SK-N-SH (cell line): ENCODE measurements around the gene UPF2.

Source experiments
- CHD2 ChIP-seq: fragments of 150-350 bp; IDR thresholded peaks from 2 replicates; pipeline ENCODE4 v1.6.1; 2018; ENCODE audit warnings: low read length; ENCODE audit not compliant: partially characterized antibody
- EZH2phosphoT487 ChIP-seq: fragments of 200-600 bp; sonication (generic); IDR thresholded peaks from 2 replicates; pipeline ENCODE4 v1.6.1; 2017; ENCODE audit warnings: low read depth, mixed run types, mild to moderate bottlenecking, antibody characterized with exemption, moderate library complexity, borderline replicate concordance
- JUND ChIP-seq: IDR thresholded peaks from 2 replicates; pipeline ENCODE4 v1.4.0; 2012
- NFIC ChIP-seq: IDR thresholded peaks from 2 replicates; pipeline ENCODE4 v1.4.0; 2012; ENCODE audit warnings: borderline replicate concordance
- NRF1 ChIP-seq: IDR thresholded peaks from 2 replicates; pipeline ENCODE4 v1.6.1; 2012; ENCODE audit warnings: low read depth, mild to moderate bottlenecking, low read length
- POLR2AphosphoS5 ChIP-seq: IDR thresholded peaks from 2 replicates; pipeline ENCODE4 v1.6.1; 2012; ENCODE audit warnings: low read depth, low read length
- RXRA ChIP-seq: IDR thresholded peaks from 2 replicates; pipeline ENCODE4 v1.4.0; 2012; ENCODE audit warnings: low read depth, mild to moderate bottlenecking, borderline replicate concordance
- SIN3A ChIP-seq: IDR thresholded peaks from 2 replicates; pipeline ENCODE4 v1.6.1; 2012; ENCODE audit warnings: low read depth, mild to moderate bottlenecking, low read length, moderate library complexity, borderline replicate concordance
- TF ChIP-seq, protein P1 (sequence below): fragments of 200-600 bp; sonication (generic); IDR thresholded peaks from 2 replicates; pipeline ENCODE4 v1.6.1; 2017; ENCODE audit warnings: antibody characterized with exemption, mild to moderate bottlenecking, moderate library complexity
- TF ChIP-seq, protein P2 (sequence below): fragments of 150-350 bp; IDR thresholded peaks from 2 replicates; pipeline ENCODE4 v1.6.1; 2017; ENCODE audit warnings: antibody characterized with exemption, low read length, low read depth, borderline replicate concordance
- TF ChIP-seq, protein P3 (sequence below): IDR thresholded peaks from 2 replicates; pipeline ENCODE4 v1.6.1; 2012; ENCODE audit warnings: mild to moderate bottlenecking, low read depth, low read length, moderate library complexity
- TF ChIP-seq, protein P4 (sequence below): IDR thresholded peaks from 2 replicates; pipeline ENCODE4 v1.4.0; 2012; ENCODE audit warnings: low read depth, borderline replicate concordance

DNA sequence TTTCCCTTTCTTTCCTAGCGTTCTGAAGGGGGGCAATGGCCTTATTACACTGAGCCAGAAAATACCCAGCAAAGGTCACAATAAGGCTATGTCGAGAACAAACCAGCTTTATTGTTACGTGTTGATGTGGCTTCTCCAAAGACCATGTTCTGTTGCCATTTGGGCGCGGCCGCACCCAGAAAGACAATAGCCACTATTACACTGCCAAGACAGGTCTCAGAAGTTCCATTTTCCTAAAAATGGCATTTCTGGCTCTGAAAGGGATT, 141.6 kb downstream of the UPF2 start:
- TF ChIP-seq, protein P1, sequence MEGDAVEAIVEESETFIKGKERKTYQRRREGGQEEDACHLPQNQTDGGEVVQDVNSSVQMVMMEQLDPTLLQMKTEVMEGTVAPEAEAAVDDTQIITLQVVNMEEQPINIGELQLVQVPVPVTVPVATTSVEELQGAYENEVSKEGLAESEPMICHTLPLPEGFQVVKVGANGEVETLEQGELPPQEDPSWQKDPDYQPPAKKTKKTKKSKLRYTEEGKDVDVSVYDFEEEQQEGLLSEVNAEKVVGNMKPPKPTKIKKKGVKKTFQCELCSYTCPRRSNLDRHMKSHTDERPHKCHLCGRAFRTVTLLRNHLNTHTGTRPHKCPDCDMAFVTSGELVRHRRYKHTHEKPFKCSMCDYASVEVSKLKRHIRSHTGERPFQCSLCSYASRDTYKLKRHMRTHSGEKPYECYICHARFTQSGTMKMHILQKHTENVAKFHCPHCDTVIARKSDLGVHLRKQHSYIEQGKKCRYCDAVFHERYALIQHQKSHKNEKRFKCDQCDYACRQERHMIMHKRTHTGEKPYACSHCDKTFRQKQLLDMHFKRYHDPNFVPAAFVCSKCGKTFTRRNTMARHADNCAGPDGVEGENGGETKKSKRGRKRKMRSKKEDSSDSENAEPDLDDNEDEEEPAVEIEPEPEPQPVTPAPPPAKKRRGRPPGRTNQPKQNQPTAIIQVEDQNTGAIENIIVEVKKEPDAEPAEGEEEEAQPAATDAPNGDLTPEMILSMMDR: no peak
- TF ChIP-seq, protein P2, sequence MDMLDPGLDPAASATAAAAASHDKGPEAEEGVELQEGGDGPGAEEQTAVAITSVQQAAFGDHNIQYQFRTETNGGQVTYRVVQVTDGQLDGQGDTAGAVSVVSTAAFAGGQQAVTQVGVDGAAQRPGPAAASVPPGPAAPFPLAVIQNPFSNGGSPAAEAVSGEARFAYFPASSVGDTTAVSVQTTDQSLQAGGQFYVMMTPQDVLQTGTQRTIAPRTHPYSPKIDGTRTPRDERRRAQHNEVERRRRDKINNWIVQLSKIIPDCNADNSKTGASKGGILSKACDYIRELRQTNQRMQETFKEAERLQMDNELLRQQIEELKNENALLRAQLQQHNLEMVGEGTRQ: no peak
- TF ChIP-seq SIN3A (no peak), EZH2phosphoT487 (no peak), NRF1 (no peak), CHD2 (no peak), RXRA (no peak), NFIC (no peak), JUND (no peak), POLR2AphosphoS5 (no peak)
- TF ChIP-seq, protein P3, sequence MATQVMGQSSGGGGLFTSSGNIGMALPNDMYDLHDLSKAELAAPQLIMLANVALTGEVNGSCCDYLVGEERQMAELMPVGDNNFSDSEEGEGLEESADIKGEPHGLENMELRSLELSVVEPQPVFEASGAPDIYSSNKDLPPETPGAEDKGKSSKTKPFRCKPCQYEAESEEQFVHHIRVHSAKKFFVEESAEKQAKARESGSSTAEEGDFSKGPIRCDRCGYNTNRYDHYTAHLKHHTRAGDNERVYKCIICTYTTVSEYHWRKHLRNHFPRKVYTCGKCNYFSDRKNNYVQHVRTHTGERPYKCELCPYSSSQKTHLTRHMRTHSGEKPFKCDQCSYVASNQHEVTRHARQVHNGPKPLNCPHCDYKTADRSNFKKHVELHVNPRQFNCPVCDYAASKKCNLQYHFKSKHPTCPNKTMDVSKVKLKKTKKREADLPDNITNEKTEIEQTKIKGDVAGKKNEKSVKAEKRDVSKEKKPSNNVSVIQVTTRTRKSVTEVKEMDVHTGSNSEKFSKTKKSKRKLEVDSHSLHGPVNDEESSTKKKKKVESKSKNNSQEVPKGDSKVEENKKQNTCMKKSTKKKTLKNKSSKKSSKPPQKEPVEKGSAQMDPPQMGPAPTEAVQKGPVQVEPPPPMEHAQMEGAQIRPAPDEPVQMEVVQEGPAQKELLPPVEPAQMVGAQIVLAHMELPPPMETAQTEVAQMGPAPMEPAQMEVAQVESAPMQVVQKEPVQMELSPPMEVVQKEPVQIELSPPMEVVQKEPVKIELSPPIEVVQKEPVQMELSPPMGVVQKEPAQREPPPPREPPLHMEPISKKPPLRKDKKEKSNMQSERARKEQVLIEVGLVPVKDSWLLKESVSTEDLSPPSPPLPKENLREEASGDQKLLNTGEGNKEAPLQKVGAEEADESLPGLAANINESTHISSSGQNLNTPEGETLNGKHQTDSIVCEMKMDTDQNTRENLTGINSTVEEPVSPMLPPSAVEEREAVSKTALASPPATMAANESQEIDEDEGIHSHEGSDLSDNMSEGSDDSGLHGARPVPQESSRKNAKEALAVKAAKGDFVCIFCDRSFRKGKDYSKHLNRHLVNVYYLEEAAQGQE: no peak
- TF ChIP-seq, protein P4, sequence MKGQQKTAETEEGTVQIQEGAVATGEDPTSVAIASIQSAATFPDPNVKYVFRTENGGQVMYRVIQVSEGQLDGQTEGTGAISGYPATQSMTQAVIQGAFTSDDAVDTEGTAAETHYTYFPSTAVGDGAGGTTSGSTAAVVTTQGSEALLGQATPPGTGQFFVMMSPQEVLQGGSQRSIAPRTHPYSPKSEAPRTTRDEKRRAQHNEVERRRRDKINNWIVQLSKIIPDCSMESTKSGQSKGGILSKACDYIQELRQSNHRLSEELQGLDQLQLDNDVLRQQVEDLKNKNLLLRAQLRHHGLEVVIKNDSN: no peak
